HG03196 (cell line): ENCODE measurements around the gene CDC42SE1.
"Not testable (repeated sequence)": the region's sequence is repeated elsewhere in the genome, so short reads cannot be mapped to it uniquely, and the experiment has no call there.

ENCODE experiments used
- ATAC-seq: cut with Tn5 transposase; IDR thresholded peaks from one replicate; pipeline ENCODE4 v1.9.1; 2021; ENCODE audit not compliant: unreplicated experiment

The CDC42SE1 gene, protein sequence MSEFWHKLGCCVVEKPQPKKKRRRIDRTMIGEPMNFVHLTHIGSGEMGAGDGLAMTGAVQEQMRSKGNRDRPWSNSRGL

DNA sequence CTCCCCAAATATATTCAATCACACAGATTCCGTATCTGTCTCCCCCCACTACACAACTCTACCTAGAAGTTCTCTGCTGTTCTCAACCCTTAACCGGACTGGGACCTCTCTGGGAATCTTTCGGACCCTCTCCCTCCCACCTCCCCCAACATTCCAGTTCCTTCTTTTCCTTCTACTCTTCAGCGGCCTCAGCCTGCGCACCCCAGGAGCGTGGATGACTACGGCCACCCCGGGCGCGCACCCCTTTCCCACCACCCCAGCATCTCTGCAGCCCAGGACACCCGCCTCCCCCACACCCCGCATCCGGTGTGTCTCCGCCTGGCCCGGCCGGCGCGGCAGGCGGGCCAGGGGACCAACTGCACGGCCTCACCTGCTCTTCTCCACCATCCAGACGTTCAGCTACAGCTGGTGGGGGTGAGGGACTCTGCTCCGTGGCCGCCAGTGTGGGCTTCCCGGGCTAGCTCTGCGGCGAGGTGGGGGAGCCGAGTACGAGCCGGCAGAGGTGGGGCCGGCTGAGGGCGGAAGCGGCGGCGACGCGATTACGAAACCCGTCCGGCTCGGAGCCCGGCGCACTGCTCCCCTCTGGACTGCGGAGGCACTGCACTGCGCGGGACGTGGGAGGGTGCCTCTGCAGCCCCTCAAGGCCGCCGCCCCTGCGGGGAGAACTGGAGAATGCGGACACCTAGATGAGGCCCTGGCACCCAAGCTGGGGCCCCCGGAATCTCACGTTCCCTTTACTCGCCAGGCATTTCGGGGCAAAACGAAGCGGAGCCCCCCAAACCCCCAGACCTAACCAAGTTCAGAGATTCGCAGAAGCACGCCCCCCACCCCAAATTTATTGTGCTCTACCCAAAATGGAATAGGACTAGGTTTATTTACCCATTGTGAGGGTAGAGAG lies at the start of gene CDC42SE1:
Gene CDC42SE1, minus strand, starts transcription at position 514 of the 898 bp plus-strand sequence. CDS start 3,892 bp downstream, outside the sequence.
- ATAC-seq, result peak; percentile 70

DNA sequence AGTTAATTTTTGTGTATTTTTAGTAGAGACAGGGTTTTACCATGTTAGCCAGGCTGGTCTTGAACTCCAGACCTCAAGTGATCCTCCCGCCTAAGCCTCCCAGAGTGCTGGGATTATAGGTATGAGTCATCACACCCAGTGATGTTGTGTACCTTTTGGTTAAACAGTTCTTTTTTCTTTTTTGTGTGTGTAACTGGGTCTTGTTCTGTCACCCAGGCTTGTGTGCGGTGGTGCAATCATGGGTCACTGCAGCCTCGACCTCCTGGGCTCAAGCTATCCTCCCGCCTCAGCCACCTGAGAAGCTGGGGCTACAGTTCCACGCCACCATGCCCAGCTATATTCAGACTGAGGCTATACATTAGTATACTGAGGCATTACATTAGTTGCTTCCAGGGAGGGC lies 48.9 kb upstream of the CDC42SE1 start:
- ATAC-seq, result no peak

DNA sequence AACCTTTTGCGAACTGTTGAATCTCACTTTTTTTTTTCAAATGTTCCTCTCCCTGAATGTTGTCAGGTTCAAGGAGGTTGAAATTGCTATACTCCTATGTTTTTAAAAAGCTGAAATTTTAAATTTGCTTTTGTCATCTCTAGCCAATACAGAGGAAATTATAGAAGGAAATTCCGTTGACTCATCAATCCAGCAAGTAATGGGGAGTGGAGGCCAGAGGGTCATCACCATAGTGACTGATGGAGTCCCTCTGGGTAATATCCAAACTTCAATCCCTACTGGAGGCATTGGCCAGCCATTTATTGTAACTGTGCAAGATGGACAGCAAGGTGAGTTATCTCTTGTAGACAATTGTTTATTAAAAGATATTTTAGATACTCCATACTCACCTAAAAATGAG lies 47.5 kb upstream of the CDC42SE1 start:
- no peak for ATAC-seq

DNA sequence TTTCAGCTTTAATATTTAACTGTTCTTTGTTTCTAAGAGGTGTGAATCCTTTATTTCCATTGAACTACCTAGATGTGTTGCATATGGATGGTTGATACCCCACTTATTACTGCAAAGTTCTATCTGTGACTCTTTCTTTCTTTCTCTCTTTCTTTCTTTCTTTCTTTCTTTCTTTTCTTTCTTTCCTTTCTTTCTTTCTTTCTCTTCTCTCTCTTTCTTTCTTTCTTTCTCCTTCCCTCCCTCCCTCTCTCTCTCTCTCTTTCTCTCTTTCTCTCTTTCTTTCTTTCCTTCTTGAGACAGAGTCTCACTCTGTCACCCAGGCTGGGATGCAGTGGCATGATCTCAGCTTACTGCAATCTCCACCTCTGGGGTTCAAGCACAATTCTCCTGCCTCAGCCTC lies 45.2 kb upstream of the CDC42SE1 start:
- ATAC-seq, result no peak

GRCh38 chr1:151098126-151098525 lies 38.7 kb upstream of the CDC42SE1 start:
- ATAC-seq, result no peak

DNA sequence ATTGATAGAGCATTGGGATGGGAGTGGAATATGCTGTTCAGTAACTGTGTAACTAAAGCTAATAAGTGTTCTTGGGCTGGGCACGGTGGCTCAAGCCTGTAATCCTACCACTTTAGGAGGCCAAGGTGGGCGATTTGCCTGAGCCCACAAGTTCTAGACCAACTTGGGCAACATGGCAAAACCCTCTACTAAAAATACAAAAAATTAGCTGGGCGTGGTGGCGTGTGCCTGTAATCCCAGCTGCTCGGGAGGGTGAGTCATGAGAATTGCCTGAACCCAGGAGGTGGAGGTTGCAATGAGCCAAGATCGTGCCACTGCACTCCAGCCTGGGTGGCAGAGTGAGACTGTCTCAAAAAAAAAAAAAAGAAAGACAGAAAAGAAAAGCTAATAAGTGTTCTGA lies 38.0 kb upstream of the CDC42SE1 start:
- ATAC-seq, result not testable (repeated sequence)

- no peak for ATAC-seq
Measured at GRCh38 chr1:151085953-151086559, 26.6 kb upstream of the CDC42SE1 start.

DNA sequence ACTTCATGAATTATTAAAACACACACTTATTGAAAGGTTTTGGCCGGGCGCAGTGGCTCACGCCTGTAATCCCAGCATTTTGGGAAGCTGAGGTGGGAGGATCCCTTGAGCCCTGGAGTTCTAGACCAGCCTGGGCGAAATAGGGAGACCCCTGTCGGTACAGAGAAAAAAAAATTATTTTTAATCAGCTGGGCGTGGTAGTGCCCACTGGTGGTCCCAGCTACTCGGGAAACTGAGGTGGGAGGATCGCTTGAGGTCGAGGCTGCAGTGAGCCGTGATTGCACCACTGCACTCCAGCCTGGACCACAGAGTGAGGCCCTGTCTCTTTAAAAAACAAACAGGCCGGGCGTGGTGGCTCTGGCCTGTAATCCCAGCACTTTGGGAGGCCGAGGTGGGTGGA lies 12.8 kb upstream of the CDC42SE1 start:
- ATAC-seq, result no peak

DNA sequence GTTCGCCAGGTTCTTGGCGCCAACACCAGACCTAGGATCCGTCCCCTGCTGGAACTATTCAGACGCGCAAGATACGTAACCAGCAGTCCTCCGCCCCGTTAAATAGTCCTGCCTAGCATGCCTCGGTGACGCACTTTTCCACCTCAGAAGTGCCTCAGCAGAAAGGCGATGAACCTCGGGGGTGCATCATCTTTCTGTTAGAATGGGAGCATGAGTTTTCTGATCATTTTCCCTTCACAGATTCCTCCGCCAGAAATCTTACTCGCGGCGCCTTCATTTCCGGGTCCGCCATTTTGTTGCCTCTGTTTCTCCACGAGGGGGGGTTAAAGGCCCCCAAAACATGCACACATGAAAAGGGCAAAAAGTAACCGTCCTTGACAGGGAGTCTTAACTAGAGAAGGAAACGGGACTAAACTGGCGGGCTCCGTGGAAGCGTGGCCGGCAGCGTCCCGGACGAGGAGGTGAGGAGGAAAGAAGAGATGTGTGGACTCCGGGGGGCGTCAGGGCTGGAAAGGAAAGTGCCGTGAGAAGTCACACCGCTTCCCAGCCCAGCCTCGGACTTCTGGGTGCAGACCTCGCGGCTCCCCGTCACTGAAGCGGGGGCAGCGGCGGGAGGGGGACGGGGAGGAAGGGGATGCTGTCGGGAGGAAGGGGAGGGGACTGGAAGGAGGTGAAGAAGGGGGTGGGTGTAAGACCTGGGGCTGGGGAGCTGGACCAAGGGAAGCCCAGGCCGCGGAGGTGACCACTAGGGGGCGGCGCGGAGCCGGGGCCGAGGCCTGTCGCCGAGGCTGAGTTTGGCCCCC lies 11.3 kb upstream of the CDC42SE1 start, which contains the start of gene GABPB2:
Gene GABPB2, plus strand, starts transcription at position 288 of the 803 bp plus-strand sequence. CDS start 17,429 bp downstream, outside the sequence.
- peak; percentile 73 for ATAC-seq

GRCh38 chr1:151069103-151069486 lies 9.7 kb upstream of the CDC42SE1 start:
- ATAC-seq, result no peak

GRCh38 chr1:151067185-151067584 lies 7.8 kb upstream of the CDC42SE1 start:
- ATAC-seq, result no peak

DNA sequence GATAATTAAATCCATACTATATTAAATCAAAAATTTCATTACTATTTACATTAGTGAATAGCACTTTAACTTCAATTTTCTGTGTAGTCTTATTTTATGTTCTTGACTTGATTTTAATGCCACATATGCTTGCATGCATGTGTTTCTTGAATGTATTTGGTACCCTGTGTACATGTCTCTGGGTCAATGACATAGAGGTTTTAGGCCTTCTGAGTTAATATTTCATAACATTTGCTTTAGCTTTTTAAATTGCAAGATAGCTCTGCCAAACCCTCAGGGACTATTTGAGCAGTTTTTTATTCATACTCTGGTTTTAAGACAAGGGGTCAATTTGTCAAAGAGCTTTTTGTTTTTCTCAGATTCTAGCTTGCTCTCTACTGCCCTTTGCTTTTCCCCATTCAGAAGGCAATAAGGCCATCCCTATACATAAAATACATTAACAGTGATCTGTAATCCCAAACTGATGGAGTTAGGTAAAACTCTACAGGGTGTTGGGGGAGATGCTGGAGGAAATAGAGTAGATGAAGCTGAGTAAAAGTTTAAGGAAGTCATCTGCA lies 5.7 kb upstream of the CDC42SE1 start:
- ATAC-seq, result no peak

- no peak for ATAC-seq
Measured at GRCh38 chr1:151062741-151063371, 3.4 kb upstream of the CDC42SE1 start.

DNA sequence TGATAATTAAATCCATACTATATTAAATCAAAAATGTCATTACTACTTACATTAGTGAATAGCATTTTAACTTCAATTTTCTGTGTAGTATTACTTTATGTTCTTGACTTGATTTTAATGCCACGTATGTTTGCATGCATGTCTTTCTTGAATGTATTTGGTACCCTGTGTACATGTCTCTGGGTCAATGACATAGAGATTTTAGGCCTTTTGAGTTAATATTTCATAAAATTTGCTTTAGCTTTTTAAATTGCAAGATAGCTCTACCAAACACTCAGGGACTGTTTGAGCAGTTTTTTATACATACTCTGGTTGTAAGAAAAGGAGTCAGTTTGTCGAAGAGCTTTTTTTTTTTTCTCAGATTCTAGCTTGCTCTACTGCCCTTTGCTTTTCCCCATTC lies 2.3 kb upstream of the CDC42SE1 start:
- ATAC-seq, result no peak

GRCh38 chr1:151060657-151061421 lies 1.4 kb upstream of the CDC42SE1 start:
- ATAC-seq, result no peak

DNA sequence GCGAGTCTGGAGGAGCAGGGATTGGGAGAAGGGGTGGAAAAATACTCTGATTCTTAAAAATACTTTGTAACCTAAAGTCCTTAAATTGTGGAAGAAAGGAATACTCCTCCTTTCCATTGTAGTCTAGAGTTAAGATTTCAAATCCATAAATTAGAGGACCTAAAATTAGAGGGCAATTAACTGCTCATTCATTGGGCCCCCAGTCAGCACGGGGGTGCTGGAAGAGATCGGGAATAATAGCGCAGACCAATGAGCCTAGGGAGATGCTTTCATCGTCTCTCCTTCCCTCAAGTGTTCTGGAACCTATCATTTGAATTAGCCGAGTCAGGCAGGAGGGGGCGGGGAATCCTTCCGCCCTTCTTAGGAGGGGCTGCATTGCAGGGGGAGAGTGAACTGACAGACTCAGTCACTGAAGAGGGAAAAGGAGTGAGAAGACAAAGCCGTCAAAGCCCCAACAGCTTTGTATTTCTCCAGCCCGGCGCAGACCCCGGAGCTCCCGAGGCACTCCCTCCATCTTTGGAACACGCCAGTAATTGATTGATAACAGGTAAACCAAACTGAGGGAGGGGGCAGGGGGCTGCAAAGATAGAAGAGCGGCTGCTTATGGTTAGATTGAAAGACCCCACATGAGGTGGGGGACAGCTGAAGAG lies 710 bp upstream of the CDC42SE1 start, which contains the start of gene MLLT11:
Gene MLLT11, plus strand, starts transcription at position 391 of the 650 bp plus-strand sequence. CDS start 6,828 bp downstream, outside the sequence.
- no peak for ATAC-seq

DNA sequence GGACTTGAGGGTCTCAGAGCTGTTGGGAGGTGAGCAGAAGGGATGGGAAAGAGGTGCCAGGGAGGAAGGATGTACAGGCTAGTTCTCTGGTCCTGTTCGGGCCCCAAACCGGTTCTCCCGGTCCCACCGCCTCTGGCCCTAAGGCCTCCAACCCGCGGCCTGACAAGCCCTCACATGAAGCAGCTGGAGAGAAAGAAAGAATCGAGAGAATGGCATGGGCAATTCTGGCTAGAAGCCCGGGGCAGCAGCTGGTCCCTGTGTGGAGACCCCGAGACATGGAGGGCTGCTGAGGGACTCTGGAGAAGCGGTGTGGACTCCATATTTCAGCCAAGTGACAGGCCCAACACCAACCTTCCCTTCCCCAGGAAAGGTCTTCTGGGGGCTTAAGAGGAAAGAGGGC lies 730 bp downstream of the CDC42SE1 start:
- ATAC-seq, result no peak

- no peak for ATAC-seq
Measured at GRCh38 chr1:151056149-151056548, 3.3 kb downstream of the CDC42SE1 start.

DNA sequence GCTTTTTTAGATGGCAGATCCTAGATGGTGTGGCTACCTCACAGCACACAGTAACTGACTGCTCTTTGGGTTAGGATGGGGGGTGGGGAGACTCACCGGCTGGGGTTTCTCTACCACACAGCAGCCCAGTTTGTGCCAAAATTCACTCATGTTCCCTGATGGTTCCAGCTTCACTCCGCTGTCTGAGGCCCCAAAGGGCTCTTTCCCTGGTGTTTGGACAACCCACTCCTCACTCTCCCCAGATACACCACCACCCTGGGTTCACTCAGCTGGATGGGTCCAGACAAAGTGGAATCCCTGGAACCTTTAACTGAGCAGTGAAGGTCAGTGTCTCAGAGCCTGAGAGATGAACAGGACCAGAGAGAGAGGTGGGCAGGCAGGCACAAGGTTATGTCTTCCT lies 3.8 kb downstream of the CDC42SE1 start:
- ATAC-seq, result no peak
